ENCODE data around the gene GPD1. TPM values are rescaled to one million over a fixed set of nuclear protein-coding genes. Genes with fewer than 3 reads are reported as not detected.

GPD1 gene
- total and polyA plus RNA-seq, 9 of the 15 experiments (the other 6 are each of a cell fraction or from before 2014, with no cell fraction given): 0.13 to 1.00 (median 0.55) TPM

DNA sequence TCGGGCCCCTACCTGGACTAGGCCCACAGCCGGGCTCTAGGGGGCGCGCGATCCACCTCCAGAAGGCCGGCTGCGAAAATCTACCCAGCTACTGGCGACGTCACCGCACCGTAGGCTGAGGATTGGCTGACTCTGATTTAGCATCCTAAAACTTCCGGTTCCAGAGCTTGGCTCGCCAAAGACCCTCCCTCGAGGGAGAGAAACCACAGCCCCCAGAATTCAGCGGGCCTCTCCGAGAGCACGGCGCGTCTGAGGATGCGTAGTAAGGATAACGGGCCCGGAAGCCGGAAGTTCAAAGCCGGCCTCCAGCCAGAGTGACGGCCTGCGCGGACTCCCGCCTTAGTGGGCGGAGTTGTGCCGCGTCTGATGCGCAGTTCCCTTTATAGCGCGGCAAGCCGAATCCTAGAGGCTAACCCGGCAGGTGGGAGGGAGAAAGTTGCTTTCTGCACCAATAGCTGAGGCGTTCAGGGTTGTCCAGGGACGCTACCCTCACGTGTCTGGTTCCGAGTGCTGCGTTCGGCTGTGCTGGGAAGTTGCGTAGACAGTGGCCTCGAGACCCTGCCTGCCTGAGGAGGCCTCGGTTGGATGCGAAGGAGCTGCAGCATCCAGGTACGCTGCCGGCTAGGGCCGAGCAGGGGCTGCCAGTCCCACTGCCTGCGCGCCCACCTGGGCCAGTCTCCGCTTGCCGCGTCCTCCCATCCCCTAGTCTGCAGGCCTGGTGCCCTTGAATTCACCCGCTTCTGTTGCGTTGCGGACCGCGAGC, 8.1 kb downstream of the GPD1 start, which contains the start of gene COX14 (continued):
- TF ChIP-seq ZBTB34 (CRISPR knock-in tag; IDR thresholded peaks at IDR 0.05) (0 out of 2 replicates have a peak, but pooled peaks have one; percentile 35), CHAMP1 (IDR thresholded peaks at IDR 0.05) (no peak), ZC3H4 (CRISPR knock-in tag; IDR thresholded peaks at IDR 0.05; ENCODE audit: borderline replicate concordance) (no peak), ZNF77 (CRISPR knock-in tag; IDR thresholded peaks at IDR 0.05) (no peak), CLOCK (CRISPR knock-in tag; IDR thresholded peaks at IDR 0.05; ENCODE audit: borderline replicate concordance) (0 out of 2 replicates have a peak, but pooled peaks have one; percentile 24), ZNF3 (CRISPR knock-in tag; IDR thresholded peaks at IDR 0.05) (no peak), ZFP1 (CRISPR knock-in tag; IDR thresholded peaks at IDR 0.05) (no peak), TFAM (CRISPR knock-in tag; conservative IDR thresholded peaks at IDR 0.05) (no peak), ZBTB12 (CRISPR knock-in tag; IDR thresholded peaks at IDR 0.05) (peak; percentile 92), ZNF436 (CRISPR knock-in tag; IDR thresholded peaks at IDR 0.05) (no peak), NELFE (IDR thresholded peaks at IDR 0.05; ENCODE audit: insufficient read depth, insufficient read length) (no peak), NR2C1 (IDR thresholded peaks at IDR 0.05) (0 out of 2 replicates have a peak, but pooled peaks have one; percentile 20), NR2C1 (tag; IDR thresholded peaks at IDR 0.05) (peak; percentile 62), CBX2 (IDR thresholded peaks at IDR 0.05; ENCODE audit: insufficient read depth, low read length, poor library complexity, severe bottlenecking) (no peak), STAT5B (CRISPR knock-in tag; IDR thresholded peaks at IDR 0.05) (no peak)
- TF ChIP-seq, protein P1, sequence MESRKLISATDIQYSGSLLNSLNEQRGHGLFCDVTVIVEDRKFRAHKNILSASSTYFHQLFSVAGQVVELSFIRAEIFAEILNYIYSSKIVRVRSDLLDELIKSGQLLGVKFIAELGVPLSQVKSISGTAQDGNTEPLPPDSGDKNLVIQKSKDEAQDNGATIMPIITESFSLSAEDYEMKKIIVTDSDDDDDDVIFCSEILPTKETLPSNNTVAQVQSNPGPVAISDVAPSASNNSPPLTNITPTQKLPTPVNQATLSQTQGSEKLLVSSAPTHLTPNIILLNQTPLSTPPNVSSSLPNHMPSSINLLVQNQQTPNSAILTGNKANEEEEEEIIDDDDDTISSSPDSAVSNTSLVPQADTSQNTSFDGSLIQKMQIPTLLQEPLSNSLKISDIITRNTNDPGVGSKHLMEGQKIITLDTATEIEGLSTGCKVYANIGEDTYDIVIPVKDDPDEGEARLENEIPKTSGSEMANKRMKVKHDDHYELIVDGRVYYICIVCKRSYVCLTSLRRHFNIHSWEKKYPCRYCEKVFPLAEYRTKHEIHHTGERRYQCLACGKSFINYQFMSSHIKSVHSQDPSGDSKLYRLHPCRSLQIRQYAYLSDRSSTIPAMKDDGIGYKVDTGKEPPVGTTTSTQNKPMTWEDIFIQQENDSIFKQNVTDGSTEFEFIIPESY (CRISPR knock-in tag; IDR thresholded peaks at IDR 0.05): peak; percentile 15; the same call in 1 of the 2 replicates
